NCI-H2171 treated with DMSO at 0.1 percent for 48 hours (cell line): ENCODE results near the gene SAMD8.
"Not testable (repeated sequence)": the region's sequence is repeated elsewhere in the genome, so short reads cannot be mapped to it uniquely, and the experiment has no call there.

ENCODE experiments used
- DNase-seq: peaks from one replicate; lab custom pipeline; 2025; lab: John Stamatoyannopoulos, UW

The SAMD8 gene

GRCh38 chr10:75107756-75108683 lies 3.4 kb upstream of the SAMD8 start:
- no peak for DNase-seq

- no peak for DNase-seq
Observed at GRCh38 chr10:75108684-75109458, 2.6 kb upstream of the SAMD8 start.

- no peak for DNase-seq
Observed at GRCh38 chr10:75109459-75109778, 2.0 kb upstream of the SAMD8 start.

DNA sequence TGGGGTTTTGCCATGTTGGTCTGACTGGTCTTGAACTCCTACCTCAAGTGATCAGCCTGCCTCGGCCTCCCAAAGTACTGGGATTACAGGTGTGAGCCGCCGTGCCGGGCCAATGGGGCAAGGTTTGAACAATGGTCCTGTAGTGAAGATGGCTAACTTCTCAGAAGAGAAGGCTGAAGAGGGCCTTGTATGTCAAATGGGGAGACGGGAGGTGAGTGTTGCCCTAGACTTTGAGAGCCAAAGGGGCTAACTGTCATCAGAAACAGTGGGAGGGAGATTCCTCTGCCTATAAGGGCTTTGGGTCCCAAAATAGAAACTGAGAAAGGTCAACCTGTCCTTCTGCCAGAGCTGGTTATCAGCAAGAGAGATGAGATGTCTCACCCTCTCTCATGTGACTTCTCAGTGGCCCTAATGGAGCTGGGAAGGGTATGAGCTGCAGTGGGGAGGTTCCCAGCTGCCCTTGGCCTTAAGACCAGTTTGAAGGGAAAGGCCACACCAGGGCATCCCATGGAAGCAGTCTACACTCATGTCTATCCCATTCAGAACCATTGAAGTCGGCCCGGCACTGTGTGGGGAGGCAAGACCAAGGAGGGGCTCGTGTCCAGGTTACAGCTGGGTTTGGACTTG lies 1.3 kb upstream of the SAMD8 start:
- DNase-seq: no peak

- DNase-seq: peak; percentile 60
Observed at GRCh38 chr10:75111907-75112679, 637 bp downstream of the SAMD8 start.

DNA sequence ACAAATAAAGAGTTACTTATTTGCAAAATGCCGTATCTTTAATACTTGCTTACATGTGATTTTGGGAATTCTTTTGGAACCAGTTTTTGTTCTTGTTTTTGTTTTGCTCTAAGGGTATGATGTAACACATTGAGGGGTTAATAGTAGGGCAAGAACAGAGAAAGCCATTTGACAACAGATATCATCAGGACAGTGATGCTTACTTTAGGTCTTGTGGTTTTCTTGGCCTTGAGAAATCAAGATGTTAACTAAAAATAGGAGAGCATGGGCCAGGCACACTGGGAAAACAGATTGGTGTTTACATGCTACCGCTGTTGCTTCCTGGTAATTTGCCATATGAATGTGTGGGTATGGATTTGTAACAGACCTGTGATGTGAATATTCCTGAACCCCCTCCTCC lies 3.7 kb downstream of the SAMD8 start:
- DNase-seq: no peak

DNA sequence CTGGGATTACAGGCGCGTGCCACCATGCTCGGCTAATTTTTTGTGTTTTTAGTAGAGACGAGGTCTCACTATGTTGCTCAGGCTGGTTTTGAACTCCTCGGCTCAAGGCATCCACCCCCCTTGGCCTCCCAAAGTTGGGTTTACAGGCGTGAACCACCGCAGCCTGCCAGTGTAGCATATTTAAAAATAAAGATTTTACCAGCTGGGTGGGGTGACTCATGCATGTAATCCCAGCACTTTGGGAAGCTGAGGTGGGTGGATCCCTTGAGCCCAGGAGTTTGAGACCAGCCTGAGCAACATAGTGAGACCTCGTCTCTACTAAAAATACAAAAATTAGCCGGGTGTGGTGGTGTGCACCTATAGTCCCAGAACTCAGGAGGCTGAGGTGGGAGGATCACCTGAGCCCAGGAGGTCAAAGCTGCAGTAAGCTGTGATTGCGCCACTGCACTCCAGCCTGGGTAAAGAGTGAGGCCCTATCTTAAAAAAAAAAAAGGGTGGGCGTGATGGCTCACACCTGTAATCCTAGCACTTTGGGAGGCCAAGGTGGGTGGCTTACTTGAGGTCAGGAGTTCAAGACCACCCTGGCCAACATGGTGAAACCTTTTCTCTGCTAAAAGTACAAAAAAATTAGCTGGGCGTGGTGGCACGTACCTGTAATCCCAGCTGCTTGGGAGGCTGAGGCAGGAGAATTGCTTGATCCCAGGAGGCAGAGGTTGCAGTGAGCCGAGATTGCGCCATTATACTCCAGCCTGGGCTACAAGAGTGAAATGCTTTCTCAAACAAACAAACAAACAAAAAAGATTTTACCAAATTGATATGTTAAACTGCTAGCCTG lies 5.7 kb downstream of the SAMD8 start:
- not testable (repeated sequence) for DNase-seq

- no peak for DNase-seq
Observed at GRCh38 chr10:75117995-75118394, 6.5 kb downstream of the SAMD8 start.

DNA sequence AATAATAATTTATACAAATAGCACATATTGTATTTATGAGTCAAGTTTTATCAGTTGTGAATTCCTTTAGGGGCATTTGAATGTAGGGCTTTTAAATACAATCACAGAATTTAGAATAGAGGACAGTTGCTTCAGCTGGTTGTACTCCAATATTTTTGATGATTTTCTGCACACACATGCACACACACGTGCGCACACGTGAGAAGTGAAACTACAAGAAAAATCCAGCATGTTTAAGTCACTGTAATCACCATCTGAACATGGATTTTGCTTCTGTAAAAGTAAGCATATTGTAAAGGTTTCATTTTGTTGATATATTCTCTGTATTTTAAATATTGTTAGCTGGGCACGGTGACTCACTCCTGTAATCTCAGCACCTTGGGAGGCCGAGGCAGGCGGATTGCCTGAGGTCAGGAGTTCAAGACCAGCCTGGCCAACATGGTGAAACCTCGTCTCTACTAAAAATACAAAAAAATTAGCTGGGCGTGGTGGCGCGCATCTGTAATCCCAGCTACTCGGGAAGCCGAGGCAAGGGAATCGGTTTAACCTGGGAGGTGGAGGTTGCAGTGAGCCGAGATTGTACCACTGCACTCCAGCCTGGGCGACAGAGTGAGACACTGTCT lies 8.1 kb downstream of the SAMD8 start:
- DNase-seq: not testable (repeated sequence)

DNA sequence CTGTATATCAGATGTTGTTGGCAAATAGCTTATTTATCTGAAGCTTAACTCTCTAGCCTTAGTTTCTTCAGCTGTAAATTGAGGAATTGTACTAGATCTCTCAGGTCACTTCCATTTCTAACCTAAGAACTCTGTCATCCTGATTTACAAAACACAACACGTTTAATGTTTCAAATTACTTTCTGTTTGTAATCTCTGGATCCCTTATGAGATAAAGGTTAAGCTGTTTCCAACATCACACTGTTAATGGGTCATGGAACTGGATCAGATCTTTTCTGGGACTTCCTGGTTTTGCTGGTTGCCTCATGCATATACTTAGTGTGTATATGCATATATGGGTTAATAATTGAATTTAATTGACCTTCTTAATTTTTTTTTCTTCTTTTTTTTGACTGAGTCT lies 9.9 kb downstream of the SAMD8 start:
- no peak for DNase-seq

GRCh38 chr10:75122505-75122904 lies 11.0 kb downstream of the SAMD8 start:
- no peak for DNase-seq

DNA sequence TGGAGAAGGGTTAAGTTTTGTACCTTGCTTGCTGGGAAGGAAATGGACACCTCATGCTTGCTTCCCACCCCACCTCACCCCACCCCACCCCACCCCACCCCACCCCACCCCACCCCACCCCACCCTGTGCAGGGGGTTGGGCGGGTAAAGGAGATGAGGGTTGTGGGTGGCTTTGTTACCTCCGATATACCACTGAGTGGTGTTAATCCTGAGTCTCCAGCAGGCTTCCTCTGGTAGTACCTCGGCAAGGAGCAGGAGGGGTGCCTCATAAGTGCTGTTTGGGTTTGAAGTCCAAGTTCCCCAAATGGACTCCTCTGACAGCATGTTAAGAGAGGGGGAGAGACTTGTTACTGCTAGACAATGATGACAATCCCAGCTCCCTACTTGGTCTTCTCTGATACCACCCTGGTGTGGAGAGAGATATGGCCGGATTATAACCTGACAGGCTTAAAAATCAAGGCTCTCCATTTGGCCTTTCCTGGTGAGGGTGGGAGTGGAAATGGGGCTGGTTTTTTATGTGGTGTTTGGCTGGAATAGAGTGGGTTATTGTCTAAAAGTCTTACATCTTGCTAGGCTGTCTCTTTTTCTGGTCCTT lies 11.7 kb downstream of the SAMD8 start:
- DNase-seq: no peak

GRCh38 chr10:75126277-75126676 lies 14.8 kb downstream of the SAMD8 start:
- no peak for DNase-seq

DNA sequence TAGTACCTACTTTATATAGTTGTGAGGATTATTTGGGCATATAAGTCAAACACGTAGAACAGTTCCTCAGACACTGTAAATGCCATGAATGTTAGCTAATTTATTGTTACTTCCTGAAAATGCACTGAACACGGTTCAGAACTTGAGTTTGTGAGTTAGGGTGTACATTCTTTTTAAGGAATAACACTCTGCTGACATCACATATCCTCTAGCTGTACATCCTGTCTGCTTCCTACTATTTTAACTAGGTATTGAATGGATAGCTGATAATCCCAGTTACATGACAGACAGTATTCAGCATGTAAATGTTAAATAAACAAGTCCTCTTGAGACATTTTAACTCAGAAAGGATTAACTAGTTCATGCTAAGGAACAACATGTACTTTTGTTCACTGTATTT lies 16.0 kb downstream of the SAMD8 start:
- no peak for DNase-seq

- DNase-seq: not testable (repeated sequence)
Observed at GRCh38 chr10:75128985-75129384, 17.5 kb downstream of the SAMD8 start.

DNA sequence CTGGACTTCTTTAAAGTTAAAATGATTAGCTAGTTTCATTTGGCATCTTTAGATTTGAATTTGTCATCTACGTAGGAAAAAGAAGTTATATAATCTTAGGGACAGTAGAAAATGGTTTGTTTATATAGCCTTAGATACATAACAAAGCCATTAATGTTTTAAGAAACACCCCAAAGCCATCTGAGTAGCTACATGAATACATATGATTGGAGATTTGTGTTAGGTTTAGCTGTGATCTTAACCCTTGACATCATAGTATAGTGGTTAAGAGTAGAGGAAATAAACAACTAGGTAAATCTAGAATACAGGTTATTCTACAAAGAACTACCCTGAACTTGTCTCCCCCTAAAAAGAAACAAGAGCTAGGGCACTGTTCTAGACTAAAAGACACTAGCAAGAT lies 18.1 kb downstream of the SAMD8 start:
- no peak for DNase-seq

DNA sequence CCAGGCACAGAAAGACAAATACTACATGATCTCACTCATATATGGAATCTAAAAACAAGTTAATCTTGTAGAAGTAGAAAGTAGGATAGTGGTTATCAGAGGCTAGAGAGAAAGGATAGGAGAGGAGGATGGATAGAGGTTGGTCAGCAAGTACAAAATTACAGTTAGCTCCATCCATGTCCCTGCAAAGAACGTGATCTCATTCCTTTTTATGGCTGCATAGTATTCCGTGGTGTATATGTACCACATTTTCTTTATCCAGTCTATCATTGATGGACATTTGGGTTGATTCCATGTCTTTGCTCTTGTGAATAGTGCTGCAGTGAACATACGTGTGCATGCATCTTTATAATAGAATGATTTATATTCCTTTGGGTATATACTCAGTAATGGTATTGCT lies 22.2 kb downstream of the SAMD8 start:
- not testable (repeated sequence) for DNase-seq

GRCh38 chr10:75136346-75136745 lies 24.9 kb downstream of the SAMD8 start:
- no peak for DNase-seq

DNA sequence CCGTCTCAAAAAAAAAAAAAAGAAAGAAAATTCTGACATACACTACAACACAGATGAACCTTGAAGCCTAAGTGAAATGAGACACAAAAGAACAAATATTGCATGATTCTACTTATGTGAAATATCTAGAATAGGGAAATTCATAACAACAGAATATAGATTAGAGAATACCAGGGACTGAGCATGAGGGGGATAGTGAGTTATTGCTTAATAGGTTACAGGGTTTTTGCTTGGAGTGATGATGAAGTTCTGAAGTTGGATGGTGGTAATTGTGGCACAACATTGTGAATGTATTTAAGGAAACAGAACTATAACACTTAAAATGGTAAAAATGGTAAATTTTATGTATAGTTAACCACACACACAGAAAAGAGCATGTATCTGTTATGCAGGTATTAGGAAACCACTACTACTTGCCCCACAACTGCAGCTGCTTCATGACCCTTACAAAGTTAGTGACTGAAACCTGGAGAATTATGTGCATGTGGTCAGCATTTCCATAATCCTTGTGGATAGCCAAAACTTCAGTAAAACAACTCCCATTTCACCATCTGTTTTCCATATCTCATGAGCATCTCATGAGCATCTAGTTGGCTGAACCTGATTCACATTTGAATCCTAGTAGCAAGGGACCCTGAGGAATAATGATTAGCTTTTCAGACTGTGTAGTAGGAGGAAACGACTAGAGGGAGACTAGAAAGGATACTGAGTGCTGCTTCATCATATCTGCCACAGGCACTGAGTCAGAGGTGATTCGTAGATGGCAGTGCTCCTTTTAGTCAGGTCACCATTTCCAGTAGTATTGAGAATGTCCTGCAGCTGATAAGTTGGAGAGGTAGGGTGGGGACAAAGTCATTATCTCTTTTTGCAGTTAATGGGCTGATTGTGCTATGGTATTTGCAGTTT lies 26.3 kb downstream of the SAMD8 start:
- DNase-seq: no peak
